Psoas muscle (tissue), 8 donors: ENCODE results near the gene SIKE1. TPM values are rescaled to one million over a fixed set of nuclear protein-coding genes. Genes with fewer than 3 reads are reported as not detected.
"Not testable (repeated sequence)": the region's sequence is repeated elsewhere in the genome, so short reads cannot be mapped to it uniquely, and the experiment has no call there.

ENCODE experiments used
- ATAC-seq, 4 donors: fragments of 200-7000 bp; cut with Tn5 transposase; one replicate each; pipeline ENCODE4 v1.9.1; 2020; ENCODE audit warnings: moderate library complexity in 3 of 4, mild to moderate bottlenecking in 2 of 4
- DNase-seq, 2 donors: peaks; one replicate each; pipeline ENCODE4 v3.0.0-alpha.2; 2020
- H3K27ac ChIP-seq: fragments of 200-600 bp; one replicate; pipeline ENCODE4 v1.8.0; 2022
- H3K27me3 ChIP-seq, 3 donors: fragments of 200-600 bp in 1 of 3; one replicate each; pipeline versions ENCODE4 v1.6.1 to v1.8.0; 2013 to 2022; ENCODE audit warnings: low read length in 2 of 3, mild to moderate bottlenecking in 2 of 3, moderate library complexity in 1 of 3; ENCODE audit not compliant: insufficient read depth in 3 of 3
- H3K36me3 ChIP-seq, 2 donors: fragments of 200-600 bp in 1 of 2; one replicate each; pipeline versions ENCODE4 v1.6.1 to v1.8.0; 2013 to 2022; ENCODE audit warnings: low read depth in 1 of 2, mild to moderate bottlenecking in 1 of 2, moderate library complexity in 1 of 2; ENCODE audit not compliant: insufficient read depth in 1 of 2
- H3K4me1 ChIP-seq: fragments of 200-600 bp; one replicate; pipeline ENCODE4 v1.8.0; 2022
- H3K4me3 ChIP-seq: fragments of 200-600 bp; one replicate; pipeline ENCODE4 v1.8.0; 2022; ENCODE audit warnings: mild to moderate bottlenecking
- H3K9me3 ChIP-seq: fragments of 200-600 bp; one replicate; pipeline ENCODE4 v1.8.0; 2022
- CTCF ChIP-seq: fragments of 200-600 bp; IDR thresholded peaks from one replicate; pipeline ENCODE4 v1.8.0; 2022; ENCODE audit warnings: antibody characterized with exemption
- WGBS, 3 donors: extraction: QIAGEN DNeasy Blood & Tissue Kit; methylation state at CpG; one replicate each; pipeline versions ENCODE4 v1.1.6 to v1.1.7; 2013; 5-methylcytosine and 5-hydroxymethylcytosine counted together
- intact Hi-C, 2 donors: fragments of 100-400 bp; cut with DNase I; formaldehyde crosslinking; loops; one replicate each; pipeline versions ENCODE4 v1.11.0 to v1.14.2; 2022
- polyA plus RNA-seq, 3 donors: library from polyadenylated mRNA; stranded (reverse); fragments of 200-250 nt; gene quantifications; one replicate each; pipeline ENCODE4 v1.2.3, GENCODE V29; 2013
- total RNA-seq, 4 donors: library from RNA; stranded (reverse); fragmentation: NEBNext Ultra II Directional in 2 of 4; extraction: Animal tissue kit (Norgen Biotek cat#: 25700) in 2 of 4; gene quantifications; one replicate each; pipeline versions ENCODE4 v1.2.1 to v1.2.4, GENCODE V29; 2021 to 2023
- donor health status: healthy with polysubstance abuse.
- donor health status: DM: no; HTN: no; CAD: no; lungs with moderate emphysema.
- donor health status: Bipolar disorder and iron deficiency.
- donor health status: healthy.
- donor health status: DM: yes; HTN: yes; CAD: no.
- donor health status: DM: no; HTN: no; CAD: no.
- donor health status: DM: no; HTN: no; CAD: no.
- donor health status: DM: yes; HTN: yes; CAD: no.

SIKE1 gene
- total and polyA plus RNA-seq, 7 donors = 29.8 to 53.2 (median 35.2) TPM

- Histone ChIP-seq H3K36me3 (peaks cover 0 to 19% of the 10 kb centered on the region in 2 donors), H3K4me3 (no peak overlapping the region), H3K4me1 (peaks cover 17% of the 10 kb centered on the region), H3K27me3 (no peaks in the 10 kb centered on the region), H3K27ac (no peak overlapping the region), H3K9me3 (no peaks in the 10 kb centered on the region)
- 69 to 71% (median 70%) methylated on average over 5 of the region's 5 CpGs for WGBS, 3 donors
- DNase-seq (no peak), ATAC-seq (no peak)
- intact Hi-C loops = no loop called here
- no peak for TF ChIP-seq CTCF
Measured at GRCh38 chr1:114782476-114782875, 2.0 kb upstream of the SIKE1 start.

GRCh38 chr1:114779722-114780121 is 763 bp downstream of the SIKE1 start:
- H3K9me3 ChIP-seq = no peaks in the 10 kb centered on the region
- peaks cover 17% of the 10 kb centered on the region for H3K4me1 ChIP-seq
- no peak for DNase-seq
- H3K27me3 ChIP-seq = no peaks in the 10 kb centered on the region
- H3K36me3 ChIP-seq = peaks cover 5 to 45% of the 10 kb centered on the region in 2 donors
- ATAC-seq = peak; percentile 45 to 77 (median 53)
- H3K27ac ChIP-seq = peak overlapping the region; percentile 94
- intact Hi-C loops = loop anchor here in 1 of 2 donors (10.0 kb wide), 3 partner anchors 155 to 365 kb away; partner anchors contain the start of gene BCAS2
- H3K4me3 ChIP-seq = peak overlapping the region; percentile 71
- no peak for TF ChIP-seq CTCF

GRCh38 chr1:114776726-114777125 is 3.8 kb downstream of the SIKE1 start:
- DNase-seq, ATAC-seq, H3K27me3 ChIP-seq, H3K4me3 ChIP-seq, H3K27ac ChIP-seq, H3K9me3 ChIP-seq: not testable (repeated sequence)
- intact Hi-C loops = loop anchor here in 1 of 2 donors (10.0 kb wide), 3 partner anchors 152 to 362 kb away; partner anchors contain the start of gene BCAS2
- peaks cover 17% of the 10 kb centered on the region for H3K4me1 ChIP-seq
- WGBS, 3 donors = 95 to 100% (median 98%) methylated on average over 3 to 4 of the region's 4 CpGs
- peaks cover 5 to 75% of the 10 kb centered on the region in 2 donors for H3K36me3 ChIP-seq

- no peaks in the 10 kb centered on the region for H3K4me1 ChIP-seq
- ATAC-seq (no peak), DNase-seq (no peak)
- intact Hi-C loops = loop anchor here in 1 of 2 donors (10.0 kb wide), 3 partner anchors 147 to 357 kb away; partner anchors contain the start of gene BCAS2
- H3K27ac ChIP-seq = no peak overlapping the region
- TF ChIP-seq CTCF = no peak
- 94 to 100% (median 96%) methylated on average over 1 of the region's 1 CpG for WGBS, 3 donors
- no peak overlapping the region for H3K4me3 ChIP-seq
- H3K27me3 ChIP-seq = no peaks in the 10 kb centered on the region
- no peaks in the 10 kb centered on the region for H3K9me3 ChIP-seq
- peaks cover 9 to 89% of the 10 kb centered on the region in 2 donors for H3K36me3 ChIP-seq
Measured at GRCh38 chr1:114771992-114772391, 8.5 kb downstream of the SIKE1 start.

GRCh38 chr1:114770989-114771388 is 9.5 kb downstream of the SIKE1 start:
- Histone ChIP-seq H3K27me3 (no peaks in the 10 kb centered on the region), H3K9me3 (no peaks in the 10 kb centered on the region), H3K27ac (no peak overlapping the region), H3K4me3 (no peak overlapping the region), H3K4me1 (no peaks in the 10 kb centered on the region), H3K36me3 (peaks cover 9 to 81% of the 10 kb centered on the region in 2 donors)
- no peak for TF ChIP-seq CTCF
- 93 to 96% (median 96%) methylated on average over 1 of the region's 1 CpG for WGBS, 3 donors
- DNase-seq = no peak
- ATAC-seq = no peak
- intact Hi-C loops = loop anchor here in 1 of 2 donors (10.0 kb wide), 3 partner anchors 146 to 356 kb away; partner anchors contain the start of gene BCAS2
